GM21825 (cell line): ENCODE results near the gene GUCA2A.

Experiments
- ATAC-seq: cut with Tn5 transposase; IDR thresholded peaks from one replicate; pipeline ENCODE4 v1.9.1; 2021; ENCODE audit warnings: mild to moderate bottlenecking, moderate library complexity; ENCODE audit not compliant: unreplicated experiment

Gene GUCA2A

GRCh38 chr1:42133809-42134526 is 30.6 kb downstream of the GUCA2A start:
- ATAC-seq = no peak

GRCh38 chr1:42133390-42133789 is 31.2 kb downstream of the GUCA2A start:
- ATAC-seq = no peak

DNA sequence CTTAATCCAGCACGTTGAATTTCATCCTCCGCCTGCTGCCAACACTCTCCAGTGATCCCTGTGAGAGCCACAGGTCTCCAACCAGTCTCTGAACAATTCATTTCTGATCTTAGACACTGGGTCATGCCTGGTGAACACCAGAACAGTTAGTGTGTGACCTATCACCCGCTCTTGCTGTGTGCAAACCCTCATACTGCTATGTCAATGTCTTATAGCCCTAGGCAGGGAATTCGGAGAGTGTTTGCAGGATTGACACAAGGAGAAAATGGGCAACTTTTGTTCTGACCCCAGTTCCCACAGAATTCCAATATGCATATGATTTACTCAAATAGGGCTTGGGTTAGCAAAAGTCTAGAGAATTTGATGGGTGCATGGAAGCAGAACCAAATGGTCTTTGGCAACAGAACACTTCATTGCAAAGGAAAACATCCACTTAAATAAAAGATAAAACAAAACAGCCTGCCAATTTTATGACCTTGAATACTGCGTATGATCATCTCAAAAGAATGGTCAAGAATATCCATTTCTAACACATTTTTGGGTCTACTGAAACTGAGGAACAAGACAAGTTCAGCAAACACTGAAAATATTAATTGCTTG is 34.4 kb downstream of the GUCA2A start:
- no peak for ATAC-seq

GRCh38 chr1:42128964-42129363 is 35.6 kb downstream of the GUCA2A start:
- no peak for ATAC-seq

GRCh38 chr1:42128499-42128898 is 36.0 kb downstream of the GUCA2A start:
- ATAC-seq = no peak

- no peak for ATAC-seq
Observed at GRCh38 chr1:42127767-42128166, 36.8 kb downstream of the GUCA2A start.

GRCh38 chr1:42125552-42125951 is 39.0 kb downstream of the GUCA2A start:
- ATAC-seq = no peak

GRCh38 chr1:42122408-42122807 is 42.1 kb downstream of the GUCA2A start:
- ATAC-seq = no peak

- ATAC-seq = no peak
Observed at GRCh38 chr1:42118125-42118524, 46.4 kb downstream of the GUCA2A start.

GRCh38 chr1:42117214-42117613 is 47.3 kb downstream of the GUCA2A start:
- ATAC-seq = no peak

DNA sequence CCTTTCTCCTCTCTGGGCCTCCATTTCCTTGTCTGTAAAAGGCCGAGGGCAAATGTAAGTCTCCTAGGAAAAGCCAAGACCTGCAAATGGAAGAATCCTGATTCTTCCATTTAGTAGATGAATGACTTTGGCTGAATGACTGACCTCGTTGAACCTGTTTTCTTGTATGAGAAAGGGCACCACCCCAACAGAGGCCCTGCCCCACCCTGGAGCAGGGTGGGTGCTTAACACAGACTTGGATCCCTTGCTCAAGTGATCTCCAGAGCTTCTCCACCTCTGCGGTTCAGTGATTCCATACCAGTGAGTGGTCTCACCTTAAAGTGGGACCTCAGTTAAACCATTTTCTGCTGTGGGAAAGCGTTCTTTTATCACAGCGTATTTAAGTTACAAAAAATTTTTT is 50.3 kb downstream of the GUCA2A start:
- ATAC-seq = no peak
